Omental fat pad (tissue), 4 donors: ENCODE data around the gene CLEC16A. TPM values are rescaled to one million over a fixed set of nuclear protein-coding genes. Genes with fewer than 3 reads are reported as not detected.

Experiments used
- ATAC-seq: fragments of 150-250 bp; one replicate; pipeline ENCODE4 v1.9.1; 2016; ENCODE audit warnings: mild to moderate bottlenecking, moderate library complexity; ENCODE audit not compliant: low FRiP score
- DNase-seq: peaks from one replicate; pipeline ENCODE4 v3.0.0-alpha.2; 2019; ENCODE audit warnings: low spot score
- total RNA-seq, 4 donors: library from RNA; depleted of rRNA; stranded (reverse); fragments of >200 nt; gene quantifications; one replicate each; pipeline ENCODE4 v1.1.0, GENCODE V29; 2016
- TF ChIP-seq, protein P1 (sequence below), 3 donors: fragments of 450-650 bp; IDR thresholded peaks; one replicate each; pipeline ENCODE4 v1.5.1; 2016 to 2017; ENCODE audit warnings: antibody characterized with exemption in 3 of 3, mild to moderate bottlenecking in 3 of 3, moderate library complexity in 2 of 3

The CLEC16A gene
- total RNA-seq, 4 donors from 2014 or later: 24.0 to 36.9 (median 29.5) TPM

GRCh38 chr16:11117576-11118211 is 173.3 kb downstream of the CLEC16A start:
- DNase-seq: no peak
- TF ChIP-seq, protein P1, sequence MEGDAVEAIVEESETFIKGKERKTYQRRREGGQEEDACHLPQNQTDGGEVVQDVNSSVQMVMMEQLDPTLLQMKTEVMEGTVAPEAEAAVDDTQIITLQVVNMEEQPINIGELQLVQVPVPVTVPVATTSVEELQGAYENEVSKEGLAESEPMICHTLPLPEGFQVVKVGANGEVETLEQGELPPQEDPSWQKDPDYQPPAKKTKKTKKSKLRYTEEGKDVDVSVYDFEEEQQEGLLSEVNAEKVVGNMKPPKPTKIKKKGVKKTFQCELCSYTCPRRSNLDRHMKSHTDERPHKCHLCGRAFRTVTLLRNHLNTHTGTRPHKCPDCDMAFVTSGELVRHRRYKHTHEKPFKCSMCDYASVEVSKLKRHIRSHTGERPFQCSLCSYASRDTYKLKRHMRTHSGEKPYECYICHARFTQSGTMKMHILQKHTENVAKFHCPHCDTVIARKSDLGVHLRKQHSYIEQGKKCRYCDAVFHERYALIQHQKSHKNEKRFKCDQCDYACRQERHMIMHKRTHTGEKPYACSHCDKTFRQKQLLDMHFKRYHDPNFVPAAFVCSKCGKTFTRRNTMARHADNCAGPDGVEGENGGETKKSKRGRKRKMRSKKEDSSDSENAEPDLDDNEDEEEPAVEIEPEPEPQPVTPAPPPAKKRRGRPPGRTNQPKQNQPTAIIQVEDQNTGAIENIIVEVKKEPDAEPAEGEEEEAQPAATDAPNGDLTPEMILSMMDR (IDR thresholded peaks at IDR 0.05): no peak
- ATAC-seq: no peak

GRCh38 chr16:11118479-11118878 is 174.1 kb downstream of the CLEC16A start:
- no peak for DNase-seq
- TF ChIP-seq, protein P1 (IDR thresholded peaks at IDR 0.05): no peak
- no peak for ATAC-seq

- ATAC-seq (no peak), DNase-seq (no peak)
- TF ChIP-seq, protein P1 (IDR thresholded peaks at IDR 0.05): no peak
Measured at GRCh38 chr16:11121083-11121608, 176.8 kb downstream of the CLEC16A start.

GRCh38 chr16:11121914-11122692 is 177.7 kb downstream of the CLEC16A start:
- TF ChIP-seq, protein P1 (IDR thresholded peaks at IDR 0.05): no peak
- DNase-seq: no peak
- ATAC-seq: no peak

DNA sequence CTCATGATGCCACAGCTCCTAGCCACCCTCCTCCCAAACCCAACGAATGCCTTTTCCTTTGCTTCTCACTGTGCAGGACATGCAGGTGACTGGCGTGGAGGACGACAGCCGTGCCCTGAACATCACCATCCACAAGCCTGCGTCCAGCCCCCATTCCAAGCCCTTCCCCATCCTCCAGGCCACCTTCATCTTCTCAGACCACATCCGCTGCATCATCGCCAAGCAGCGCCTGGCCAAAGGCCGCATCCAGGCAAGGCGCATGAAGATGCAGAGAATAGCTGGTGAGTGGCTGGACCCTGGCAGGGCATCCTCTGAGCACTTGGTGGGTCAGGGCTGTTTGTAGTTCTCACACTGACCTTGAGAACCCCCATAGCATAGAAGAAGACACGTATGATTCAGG is 179.3 kb downstream of the CLEC16A start:
- ATAC-seq: no peak
- TF ChIP-seq, protein P1 (IDR thresholded peaks at IDR 0.05): no peak
- DNase-seq: no peak

DNA sequence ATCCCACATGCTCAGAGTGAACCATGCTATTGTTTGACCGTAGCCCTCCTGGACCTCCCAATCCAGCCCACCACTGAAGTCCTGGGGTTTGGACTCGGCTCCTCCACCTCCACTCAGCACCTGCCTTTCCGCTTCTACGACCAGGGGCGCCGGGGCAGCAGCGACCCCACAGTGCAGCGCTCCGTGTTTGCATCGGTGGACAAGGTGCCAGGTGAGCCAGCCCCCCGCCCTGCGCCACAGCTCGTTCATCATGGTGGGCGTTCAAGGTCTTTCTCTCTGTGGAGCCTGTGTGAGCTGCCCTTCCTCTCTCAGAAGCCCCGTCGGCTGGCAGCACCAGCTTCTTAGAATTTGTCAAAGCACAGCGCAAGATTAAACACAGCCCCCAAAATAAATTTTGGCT is 181.6 kb downstream of the CLEC16A start:
- TF ChIP-seq, protein P1 (IDR thresholded peaks at IDR 0.05): no peak
- no peak for ATAC-seq
- DNase-seq: no peak
